Islet of Langerhans (tissue), 1 donor: ENCODE data around the gene UHRF1.
"Not testable (repeated sequence)": the region's sequence is repeated elsewhere in the genome, so short reads cannot be mapped to it uniquely, and the experiment has no call there.

Source experiments
- FAIRE-seq: peaks from one replicate; lab custom pipeline; 2011; peaks lifted over from hg19 to GRCh38; lab: Jason Lieb, UNC

UHRF1 gene

GRCh38 chr19:4909156-4909896 is at the start of gene UHRF1:
TSS of gene UHRF1 (plus strand) at chr19:4909501. CDS start at chr19:4910886, 1,385 bp downstream.
- FAIRE-seq: no peak

GRCh38 chr19:4859697-4860096 is 49.6 kb upstream of the UHRF1 start:
- no peak for FAIRE-seq

- no peak for FAIRE-seq
These were observed 48.2 kb upstream of the UHRF1 start for GRCh38 chr19:4861147-4861546.

- FAIRE-seq: no peak
These were observed 42.5 kb upstream of the UHRF1 start for GRCh38 chr19:4866595-4867424.

GRCh38 chr19:4867534-4868285 is 41.6 kb upstream of the UHRF1 start, which contains the start of gene PLIN3:
TSS of gene PLIN3 (minus strand) at chr19:4867667. CDS start at chr19:4861394, 6,273 bp downstream.
- no peak for FAIRE-seq

GRCh38 chr19:4868286-4868834 is 40.9 kb upstream of the UHRF1 start:
- no peak for FAIRE-seq

GRCh38 chr19:4870025-4870700 is 39.1 kb upstream of the UHRF1 start:
- FAIRE-seq: no peak

GRCh38 chr19:4871711-4872110 is 37.6 kb upstream of the UHRF1 start:
- no peak for FAIRE-seq

GRCh38 chr19:4873930-4874329 is 35.4 kb upstream of the UHRF1 start:
- FAIRE-seq: no peak

- FAIRE-seq: no peak
These were observed 31.4 kb upstream of the UHRF1 start for GRCh38 chr19:4877753-4878490.

- no peak for FAIRE-seq
These were observed 30.8 kb upstream of the UHRF1 start for GRCh38 chr19:4878491-4878968.

- FAIRE-seq: no peak
These were observed 30.3 kb upstream of the UHRF1 start for GRCh38 chr19:4879041-4879440.

- not testable (repeated sequence) for FAIRE-seq
These were observed 26.4 kb upstream of the UHRF1 start for GRCh38 chr19:4882874-4883273.

GRCh38 chr19:4884993-4885392 is 24.3 kb upstream of the UHRF1 start:
- FAIRE-seq: not testable (repeated sequence)

GRCh38 chr19:4887803-4888202 is 21.5 kb upstream of the UHRF1 start:
- FAIRE-seq: not testable (repeated sequence)

GRCh38 chr19:4889034-4889815 is 20.1 kb upstream of the UHRF1 start:
- no peak for FAIRE-seq

GRCh38 chr19:4891066-4891465 is 18.2 kb upstream of the UHRF1 start:
- no peak for FAIRE-seq

GRCh38 chr19:4892962-4893361 is 16.3 kb upstream of the UHRF1 start:
- not testable (repeated sequence) for FAIRE-seq

GRCh38 chr19:4896372-4896771 is 12.9 kb upstream of the UHRF1 start:
- FAIRE-seq: no peak

GRCh38 chr19:4897146-4897545 is 12.2 kb upstream of the UHRF1 start:
- FAIRE-seq: no peak
